SK-N-SH (cell line): ENCODE measurements around the gene RSRC1. TPM values are rescaled to one million over a fixed set of nuclear protein-coding genes. Genes with fewer than 3 reads are reported as not detected.

Experiments used
- CTCF ChIA-PET: fragments of 300-600, 350-600 bp; formaldehyde crosslinking; extraction: SDS; loops from one replicate; lab custom pipeline; 2021; lab: Yijun Ruan, JAX
- POLR2A ChIA-PET: fragments of 350-600 bp; sonication (Branson Sonifier 250); formaldehyde crosslinking; extraction: SDS; loops from one replicate; lab custom pipeline; 2020; ENCODE audit warnings: antibody characterized with exemption, inconsistent platforms; lab: Yijun Ruan, JAX
- DNase-seq: peaks from one replicate; pipeline ENCODE4 v3.0.0; 2012
- H2AFZ ChIP-seq: fragments of 200-600 bp; sonication (generic); 2 replicates; pipeline ENCODE4 v1.8.1; 2016; ENCODE audit warnings: antibody characterized with exemption, mild to moderate bottlenecking, low read depth
- H3F3A ChIP-seq: fragments of 200-600 bp; sonication (generic); replicated peaks from 2 replicates; pipeline ENCODE3; 2016; ENCODE audit warnings: antibody characterized with exemption, mild to moderate bottlenecking; ENCODE audit not compliant: insufficient read depth
- H3K27ac ChIP-seq, 2 experiments: fragments of 200-500 bp in 1 of 2; fragments of 200-600 bp in 1 of 2; sonication (Bioruptor generic) in 1 of 2; sonication (generic), shearing (Covaris generic) in 1 of 2; 2 replicates each; pipeline versions ENCODE4 v1.5.1 to v1.6.1; 2014 to 2016; ENCODE audit warnings: low read depth in 2 of 2, inconsistent platforms in 1 of 2, low read length in 1 of 2, mild to moderate bottlenecking in 1 of 2, mixed read lengths in 1 of 2
- H3K27me3 ChIP-seq: fragments of 200-600 bp; sonication (generic), shearing (Covaris generic); 2 replicates; pipeline ENCODE4 v1.6.1; 2016; ENCODE audit warnings: mixed run types; ENCODE audit not compliant: insufficient read depth
- H3K36me3 ChIP-seq, 2 experiments: fragments of 200-500 bp in 1 of 2; fragments of 200-600 bp in 1 of 2; sonication (Bioruptor generic) in 1 of 2; sonication (generic) in 1 of 2; replicated peaks in 1 of 2; 2 replicates each; pipeline versions ENCODE3 to v1.5.1; 2014 to 2016; ENCODE audit warnings: low read length in 1 of 2, mild to moderate bottlenecking in 1 of 2; ENCODE audit not compliant: insufficient read depth in 2 of 2, control insufficient read depth in 1 of 2
- H3K4me1 ChIP-seq, 2 experiments: fragments of 200-500 bp in 1 of 2; fragments of 200-600 bp in 1 of 2; sonication (Bioruptor generic) in 1 of 2; sonication (generic), shearing (Covaris generic) in 1 of 2; 2 replicates each; pipeline versions ENCODE4 v1.5.1 to v1.6.1; 2014 to 2016; ENCODE audit warnings: low read depth in 1 of 2, low read length in 1 of 2, mixed run types in 1 of 2; ENCODE audit not compliant: insufficient read depth in 2 of 2, control insufficient read depth in 1 of 2
- H3K4me2 ChIP-seq: fragments of 200-600 bp; sonication (generic), shearing (Covaris generic); 2 replicates; pipeline ENCODE4 v1.6.1; 2017; ENCODE audit warnings: mixed run types
- H3K4me3 ChIP-seq, 2 experiments: fragments of 200-500 bp in 1 of 2; fragments of 200-600 bp in 1 of 2; sonication (Bioruptor generic) in 1 of 2; sonication (generic), shearing (Covaris generic) in 1 of 2; 2 replicates each; pipeline versions ENCODE4 v1.5.1 to v1.8.1; 2014 to 2016; ENCODE audit warnings: low read depth in 2 of 2, inconsistent platforms in 1 of 2, low read length in 1 of 2, mild to moderate bottlenecking in 1 of 2, mixed read lengths in 1 of 2, moderate library complexity in 1 of 2
- H3K79me2 ChIP-seq: fragments of 200-600 bp; sonication (generic); 2 replicates; pipeline ENCODE4 v1.8.1; 2017; ENCODE audit warnings: mild to moderate bottlenecking; ENCODE audit not compliant: insufficient read depth
- H3K9ac ChIP-seq: fragments of 200-600 bp; sonication (generic); 2 replicates; pipeline ENCODE4 v1.6.1; 2017; ENCODE audit warnings: mixed run types
- H3K9me2 ChIP-seq: fragments of 200-600 bp; sonication (generic); 2 replicates; pipeline ENCODE4 v1.6.1; 2017; ENCODE audit warnings: mixed run types
- H3K9me3 ChIP-seq: fragments of 200-600 bp; sonication (generic); 2 replicates; pipeline ENCODE4 v1.6.1; 2017; ENCODE audit warnings: mixed run types, mild to moderate bottlenecking, moderate library complexity
- H4K20me1 ChIP-seq: fragments of 200-600 bp; sonication (generic); 2 replicates; pipeline ENCODE4 v1.6.1; 2017; ENCODE audit warnings: mild to moderate bottlenecking, mixed run types; ENCODE audit not compliant: insufficient read depth
- CTCF ChIP-seq: fragments of 200-600 bp; sonication (generic); IDR thresholded peaks from 2 replicates; pipeline ENCODE4 v1.6.1; 2017; ENCODE audit warnings: antibody characterized with exemption, mild to moderate bottlenecking, moderate library complexity
- ELF1 ChIP-seq: IDR thresholded peaks from 2 replicates; pipeline ENCODE4 v1.4.0; 2012
- EP300 ChIP-seq, 2 experiments: IDR thresholded peaks; 2 replicates each; pipeline versions ENCODE4 v1.4.0 to v1.6.1; 2012; ENCODE audit warnings: borderline replicate concordance in 1 of 2, low read depth in 1 of 2, low read length in 1 of 2
- EZH2phosphoT487 ChIP-seq: fragments of 200-600 bp; sonication (generic); IDR thresholded peaks from 2 replicates; pipeline ENCODE4 v1.6.1; 2017; ENCODE audit warnings: low read depth, mixed run types, mild to moderate bottlenecking, antibody characterized with exemption, moderate library complexity, borderline replicate concordance
- FOSL2 ChIP-seq: IDR thresholded peaks from 2 replicates; pipeline ENCODE4 v1.4.0; 2012; ENCODE audit warnings: low read depth, mild to moderate bottlenecking, moderate library complexity, borderline replicate concordance
- FOXJ3 ChIP-seq: sonication (generic); formaldehyde crosslinking; IDR thresholded peaks from 2 replicates; pipeline ENCODE4 v1.5.1; 2020; ENCODE audit warnings: mild to moderate bottlenecking, missing genetic modification reagents
- GABPA ChIP-seq: IDR thresholded peaks from 2 replicates; pipeline ENCODE4 v1.4.0; 2012; ENCODE audit warnings: low read depth, mild to moderate bottlenecking
- GATA2 ChIP-seq: sonication (generic); formaldehyde crosslinking; IDR thresholded peaks from 2 replicates; pipeline ENCODE4 v1.5.0; 2020; ENCODE audit warnings: mild to moderate bottlenecking, missing genetic modification reagents
- PBX3 ChIP-seq: IDR thresholded peaks from 2 replicates; pipeline ENCODE4; 2012
- POLR2AphosphoS5 ChIP-seq: IDR thresholded peaks from 2 replicates; pipeline ENCODE4 v1.6.1; 2012; ENCODE audit warnings: low read depth, low read length
- RFX5 ChIP-seq: IDR thresholded peaks from 2 replicates; pipeline ENCODE4 v1.6.1; 2012; ENCODE audit warnings: mild to moderate bottlenecking, improper control_type of control experiment, low read length
- RXRA ChIP-seq: IDR thresholded peaks from 2 replicates; pipeline ENCODE4 v1.4.0; 2012; ENCODE audit warnings: low read depth, mild to moderate bottlenecking, borderline replicate concordance
- SIN3A ChIP-seq: IDR thresholded peaks from 2 replicates; pipeline ENCODE4 v1.6.1; 2012; ENCODE audit warnings: low read depth, mild to moderate bottlenecking, low read length, moderate library complexity, borderline replicate concordance
- TAF1 ChIP-seq: IDR thresholded peaks from 2 replicates; pipeline ENCODE4 v1.6.1; 2012; ENCODE audit warnings: low read depth, mild to moderate bottlenecking, low read length, moderate library complexity, borderline replicate concordance
- TEAD4 ChIP-seq: IDR thresholded peaks from 2 replicates; pipeline ENCODE4 v1.4.0; 2012; ENCODE audit warnings: mild to moderate bottlenecking, borderline replicate concordance; ENCODE audit not compliant: insufficient read depth
- USF1 ChIP-seq: IDR thresholded peaks from 2 replicates; pipeline ENCODE4 v1.4.0; 2012; ENCODE audit warnings: low read depth, borderline replicate concordance
- USF2 ChIP-seq: fragments of 150-350 bp; IDR thresholded peaks from 2 replicates; pipeline ENCODE4 v1.6.1; 2017; ENCODE audit warnings: antibody characterized with exemption, low read length, low read depth, borderline replicate concordance
- WGBS: methylation state at CpG from one replicate; pipeline ENCODE4 v1.1.6; 2017; ENCODE audit warnings: low lambda C conversion rate; 5-methylcytosine and 5-hydroxymethylcytosine counted together
- polyA plus RNA-seq, 3 experiments: library from polyadenylated mRNA; depleted of rRNA; stranded (reverse); fragments of >200 nt; gene quantifications; 2 replicates each; pipeline ENCODE4 v1.2.3, GENCODE V29; 2012

Gene RSRC1
- polyA plus RNA-seq, 1 of the 3 experiments (the other 2 are of a cell fraction) = 4.5 TPM

GRCh38 chr3:158419820-158420653 is 310.1 kb downstream of the RSRC1 start:
- Histone ChIP-seq H3K9ac (no peak overlapping the region), H3K27ac (no peak overlapping the region), H3K9me2 (no peaks in the 10 kb centered on the region), H2AFZ (no peak overlapping the region), H3K4me2 (no peak overlapping the region), H3F3A (no peaks in the 10 kb centered on the region), H4K20me1 (no peaks in the 10 kb centered on the region), H3K4me1 (no peaks in the 10 kb centered on the region), H3K36me3 (no peaks in the 10 kb centered on the region), H3K9me3 (no peaks in the 10 kb centered on the region), H3K27me3 (no peaks in the 10 kb centered on the region), H3K79me2 (no peaks in the 10 kb centered on the region), H3K4me3 (no peak overlapping the region)
- DNase-seq = no peak
- ChIA-PET CTCF (interaction anchor here (0.8 to 1.0 kb wide), 2 partner anchors 14 to 808 kb away, joined by 3 read pairs; no protein-coding TSS in a partner anchor), POLR2A (no interaction called here)
- WGBS = 93% methylated on average over 5 of the region's 5 CpGs
- TF ChIP-seq EZH2phosphoT487 (no peak), RXRA (no peak), USF1 (no peak), TAF1 (no peak), USF2 (no peak), SIN3A (no peak), FOSL2 (no peak), POLR2AphosphoS5 (no peak), TEAD4 (no peak), EP300 (IDR thresholded peaks at IDR 0.05; ENCODE audit: borderline replicate concordance in 1 of 2, low read depth in 1 of 2, low read length in 1 of 2) (no peak), ELF1 (no peak), PBX3 (no peak), GATA2 (no peak), RFX5 (no peak), FOXJ3 (CRISPR knock-in tag) (no peak), GABPA (no peak), CTCF (no peak)
